NCI-H82 (cell line): ENCODE data around the gene CACNA1C.
A peak's percentile ranks its signal among the peaks of the same experiment; 100 is the strongest.
"Not testable (repeated sequence)": the region's sequence is repeated elsewhere in the genome, so short reads cannot be mapped to it uniquely, and the experiment has no call there.

Experiments
- DNase-seq: peaks from one replicate; lab custom pipeline; 2025; lab: John Stamatoyannopoulos, UW

Gene CACNA1C

GRCh38 chr12:2486796-2487195 lies 434.0 kb downstream of the CACNA1C start:
- no peak for DNase-seq

- DNase-seq: no peak
Measured at GRCh38 chr12:2487278-2487677, 434.5 kb downstream of the CACNA1C start.

- no peak for DNase-seq
Measured at GRCh38 chr12:2488131-2488530, 435.3 kb downstream of the CACNA1C start.

- DNase-seq: no peak
Measured at GRCh38 chr12:2488596-2488995, 435.8 kb downstream of the CACNA1C start.

- peak; percentile 99 for DNase-seq
Measured at GRCh38 chr12:2489275-2489674, 436.5 kb downstream of the CACNA1C start.

GRCh38 chr12:2490831-2491230 lies 438.0 kb downstream of the CACNA1C start:
- DNase-seq: no peak

GRCh38 chr12:2491349-2491748 lies 438.6 kb downstream of the CACNA1C start:
- DNase-seq: not testable (repeated sequence)

GRCh38 chr12:2492236-2492635 lies 439.4 kb downstream of the CACNA1C start:
- DNase-seq: no peak

- no peak for DNase-seq
Measured at GRCh38 chr12:2493086-2493485, 440.3 kb downstream of the CACNA1C start.

GRCh38 chr12:2494486-2495192 lies 441.9 kb downstream of the CACNA1C start:
- DNase-seq: no peak

GRCh38 chr12:2495417-2496112 lies 442.8 kb downstream of the CACNA1C start:
- DNase-seq: no peak

GRCh38 chr12:2498964-2499500 lies 446.2 kb downstream of the CACNA1C start:
- DNase-seq: no peak

GRCh38 chr12:2501464-2502191 lies 448.8 kb downstream of the CACNA1C start:
- no peak for DNase-seq

- DNase-seq: no peak
Measured at GRCh38 chr12:2503036-2503435, 450.2 kb downstream of the CACNA1C start.

GRCh38 chr12:2503762-2504161 lies 451.0 kb downstream of the CACNA1C start:
- no peak for DNase-seq

- no peak for DNase-seq
Measured at GRCh38 chr12:2504577-2504976, 451.8 kb downstream of the CACNA1C start.

- no peak for DNase-seq
Measured at GRCh38 chr12:2507814-2508213, 455.0 kb downstream of the CACNA1C start.

GRCh38 chr12:2509137-2509536 lies 456.4 kb downstream of the CACNA1C start:
- DNase-seq: no peak

- no peak for DNase-seq
Measured at GRCh38 chr12:2510045-2510444, 457.3 kb downstream of the CACNA1C start.

- no peak for DNase-seq
Measured at GRCh38 chr12:2513141-2514037, 460.6 kb downstream of the CACNA1C start.

- no peak for DNase-seq
Measured at GRCh38 chr12:2514038-2514340, 461.2 kb downstream of the CACNA1C start.

- no peak for DNase-seq
Measured at GRCh38 chr12:2520722-2521246, 468.0 kb downstream of the CACNA1C start.
